Measurements from ENCODE around the gene LILRA6. TPM values are rescaled to one million over a fixed set of nuclear protein-coding genes. Genes with fewer than 3 reads are reported as not detected.
"Not testable (repeated sequence)": the region's sequence is repeated elsewhere in the genome, so short reads cannot be mapped to it uniquely, and the experiment has no call there.

LILRA6 gene
- total RNA-seq, 1 experiment from 2014 or later = not detected

DNA sequence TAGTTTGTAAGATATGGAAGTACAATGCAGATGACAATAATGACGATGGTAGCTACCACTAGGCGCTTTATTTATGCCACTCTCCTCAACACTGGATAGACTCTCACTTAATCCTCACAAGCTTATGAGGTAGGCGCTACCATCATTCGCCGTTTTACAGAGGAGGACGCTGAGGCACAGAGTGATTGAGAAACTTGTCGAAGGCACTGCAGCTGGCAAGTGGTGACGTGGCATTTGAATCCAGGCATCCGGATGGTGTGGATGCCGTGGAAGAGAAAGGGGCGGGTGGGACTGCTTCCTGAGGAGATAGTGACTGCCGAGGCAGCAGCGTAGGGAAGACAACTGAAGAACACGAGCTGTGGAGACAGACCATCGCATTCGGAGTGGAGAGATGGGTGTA, 43.2 kb downstream of the LILRA6 start:
- H3K36me3 ChIP-seq (ENCODE audit: low read depth) = peaks cover 36% of the 10 kb centered on the region
- H3F3A ChIP-seq (ENCODE audit: insufficient read depth, low read depth) = peaks cover 44% of the 10 kb centered on the region
- POLR2A ChIA-PET (ENCODE audit: unreplicated experiment) = interaction anchor here (1.2 kb wide), 1 partner anchor 10 kb away, joined by 3 read pairs; the partner anchor contains the start of gene MBOAT7
- no peak overlapping the region for H3K4me3 ChIP-seq
- peaks cover 34% of the 10 kb centered on the region for H4K20me1 ChIP-seq (ENCODE audit: insufficient read depth)
- peaks cover 37% of the 10 kb centered on the region for H3K79me2 ChIP-seq (ENCODE audit: low read depth)
- intact Hi-C loops (cut with micrococcal nuclease; ENCODE audit: unreplicated experiment) = no loop called here
- no peaks in the 10 kb centered on the region for H3K9me2 ChIP-seq (ENCODE audit: insufficient read depth)
- TF ChIP-seq EZH2 (IDR thresholded peaks at IDR 0.05; ENCODE audit: low read depth) = no peak
- TF ChIP-seq, protein P1, sequence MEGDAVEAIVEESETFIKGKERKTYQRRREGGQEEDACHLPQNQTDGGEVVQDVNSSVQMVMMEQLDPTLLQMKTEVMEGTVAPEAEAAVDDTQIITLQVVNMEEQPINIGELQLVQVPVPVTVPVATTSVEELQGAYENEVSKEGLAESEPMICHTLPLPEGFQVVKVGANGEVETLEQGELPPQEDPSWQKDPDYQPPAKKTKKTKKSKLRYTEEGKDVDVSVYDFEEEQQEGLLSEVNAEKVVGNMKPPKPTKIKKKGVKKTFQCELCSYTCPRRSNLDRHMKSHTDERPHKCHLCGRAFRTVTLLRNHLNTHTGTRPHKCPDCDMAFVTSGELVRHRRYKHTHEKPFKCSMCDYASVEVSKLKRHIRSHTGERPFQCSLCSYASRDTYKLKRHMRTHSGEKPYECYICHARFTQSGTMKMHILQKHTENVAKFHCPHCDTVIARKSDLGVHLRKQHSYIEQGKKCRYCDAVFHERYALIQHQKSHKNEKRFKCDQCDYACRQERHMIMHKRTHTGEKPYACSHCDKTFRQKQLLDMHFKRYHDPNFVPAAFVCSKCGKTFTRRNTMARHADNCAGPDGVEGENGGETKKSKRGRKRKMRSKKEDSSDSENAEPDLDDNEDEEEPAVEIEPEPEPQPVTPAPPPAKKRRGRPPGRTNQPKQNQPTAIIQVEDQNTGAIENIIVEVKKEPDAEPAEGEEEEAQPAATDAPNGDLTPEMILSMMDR (conservative IDR thresholded peaks at IDR 0.05) = no peak
- no peaks in the 10 kb centered on the region for H3K27me3 ChIP-seq (ENCODE audit: insufficient read depth, low read depth)
- BruUV-seq (replicated peaks) = no TSS peak
- DNase-seq = no peak
- H3K4me2 ChIP-seq = peak overlapping the region; percentile 94; the same call in 1 of the 2 replicates
- no peak overlapping the region for H2AFZ ChIP-seq
- no peaks in the 10 kb centered on the region for H3K9me3 ChIP-seq (ENCODE audit: insufficient read depth, low read depth)
- no peak overlapping the region for H3K27ac ChIP-seq
- CTCF ChIA-PET = interaction anchor here (0.6 kb wide), 2 partner anchors 26 to 104 kb away, joined by 4 to 5 read pairs; partner anchors contain the start of gene TMC4
- H3K4me1 ChIP-seq (replicated peaks; ENCODE audit: insufficient read depth) = peaks cover 28% of the 10 kb centered on the region

DNA sequence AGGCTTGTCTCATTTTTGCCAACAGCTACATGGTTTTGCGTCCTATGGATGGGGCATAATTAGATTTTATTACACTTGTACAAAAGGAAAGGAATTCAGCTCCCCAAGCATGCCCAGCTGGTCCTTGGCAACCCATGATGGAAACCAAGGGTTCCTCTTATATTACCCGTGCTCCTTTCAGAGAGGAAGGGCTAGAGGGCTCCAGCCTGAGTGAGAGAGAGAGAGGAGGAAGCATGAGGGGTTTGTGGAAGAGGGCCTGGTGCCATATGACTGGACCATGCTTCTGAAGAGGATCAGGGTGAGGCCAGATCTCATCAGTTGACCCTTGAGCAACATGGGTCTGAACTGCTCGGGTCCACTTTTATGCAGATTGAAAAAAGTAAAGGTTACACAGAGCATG, 45.5 kb downstream of the LILRA6 start:
- POLR2A ChIA-PET (ENCODE audit: unreplicated experiment) = no interaction called here
- H3K36me3 ChIP-seq (ENCODE audit: low read depth) = peaks cover 26% of the 10 kb centered on the region
- H3K79me2 ChIP-seq (ENCODE audit: low read depth) = peaks cover 33% of the 10 kb centered on the region
- intact Hi-C loops (cut with micrococcal nuclease; ENCODE audit: unreplicated experiment) = no loop called here
- no peak overlapping the region for H3K4me2 ChIP-seq
- H3K27me3 ChIP-seq (ENCODE audit: insufficient read depth, low read depth) = no peaks in the 10 kb centered on the region
- peaks cover 17% of the 10 kb centered on the region for H3K4me1 ChIP-seq (replicated peaks; ENCODE audit: insufficient read depth)
- peaks cover 21% of the 10 kb centered on the region for H3F3A ChIP-seq (ENCODE audit: insufficient read depth, low read depth)
- H3K9me2 ChIP-seq (ENCODE audit: insufficient read depth) = no peaks in the 10 kb centered on the region
- H3K9me3 ChIP-seq (ENCODE audit: insufficient read depth, low read depth) = no peaks in the 10 kb centered on the region
- no peak for DNase-seq
- no peak overlapping the region for H3K4me3 ChIP-seq
- BruUV-seq (replicated peaks) = no TSS peak
- no peak overlapping the region for H2AFZ ChIP-seq
- CTCF ChIA-PET = no interaction called here
- no peak overlapping the region for H3K27ac ChIP-seq
- TF ChIP-seq, protein P1 (conservative IDR thresholded peaks at IDR 0.05) = no peak
- no peak for TF ChIP-seq EZH2 (IDR thresholded peaks at IDR 0.05; ENCODE audit: low read depth)
- H4K20me1 ChIP-seq (ENCODE audit: insufficient read depth) = peaks cover 11% of the 10 kb centered on the region

DNA sequence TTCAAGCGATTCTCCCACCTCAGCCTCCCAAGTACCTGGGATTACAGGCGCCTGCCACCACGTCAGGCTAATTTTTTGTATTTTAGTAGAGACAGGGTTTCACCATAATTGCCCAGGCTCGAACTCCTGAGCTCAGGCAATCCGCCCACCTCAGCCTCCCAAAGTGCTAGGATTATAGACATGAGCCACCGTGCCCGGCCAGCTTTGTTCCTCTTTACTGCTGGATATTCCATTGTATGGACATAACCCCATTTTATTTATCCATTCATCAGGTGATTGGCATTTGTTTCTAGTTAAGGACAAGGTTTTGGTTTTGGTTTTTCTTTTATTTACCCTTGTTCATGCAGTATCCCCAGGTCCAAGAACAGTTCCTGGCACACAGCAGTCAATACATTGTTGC, 46.1 kb downstream of the LILRA6 start:
- Histone ChIP-seq H4K20me1 (ENCODE audit: insufficient read depth) (peaks cover 5% of the 10 kb centered on the region), H3K4me1 (replicated peaks; ENCODE audit: insufficient read depth) (peaks cover 14% of the 10 kb centered on the region), H3K4me2 (no peak overlapping the region), H3K27me3 (ENCODE audit: insufficient read depth, low read depth) (no peaks in the 10 kb centered on the region), H3K9me2 (ENCODE audit: insufficient read depth) (no peaks in the 10 kb centered on the region), H3F3A (ENCODE audit: insufficient read depth, low read depth) (peaks cover 15% of the 10 kb centered on the region), H3K79me2 (ENCODE audit: low read depth) (peaks cover 33% of the 10 kb centered on the region), H3K9me3 (ENCODE audit: insufficient read depth, low read depth) (no peaks in the 10 kb centered on the region), H2AFZ (no peak overlapping the region), H3K4me3 (no peak overlapping the region), H3K27ac (no peak overlapping the region), H3K36me3 (ENCODE audit: low read depth) (peaks cover 20% of the 10 kb centered on the region)
- intact Hi-C loops (cut with micrococcal nuclease; ENCODE audit: unreplicated experiment) = no loop called here
- no peak for DNase-seq
- CTCF ChIA-PET = no interaction called here
- BruUV-seq (replicated peaks) = no TSS peak
- POLR2A ChIA-PET (ENCODE audit: unreplicated experiment) = no interaction called here
- no peak for TF ChIP-seq EZH2 (IDR thresholded peaks at IDR 0.05; ENCODE audit: low read depth)

DNA sequence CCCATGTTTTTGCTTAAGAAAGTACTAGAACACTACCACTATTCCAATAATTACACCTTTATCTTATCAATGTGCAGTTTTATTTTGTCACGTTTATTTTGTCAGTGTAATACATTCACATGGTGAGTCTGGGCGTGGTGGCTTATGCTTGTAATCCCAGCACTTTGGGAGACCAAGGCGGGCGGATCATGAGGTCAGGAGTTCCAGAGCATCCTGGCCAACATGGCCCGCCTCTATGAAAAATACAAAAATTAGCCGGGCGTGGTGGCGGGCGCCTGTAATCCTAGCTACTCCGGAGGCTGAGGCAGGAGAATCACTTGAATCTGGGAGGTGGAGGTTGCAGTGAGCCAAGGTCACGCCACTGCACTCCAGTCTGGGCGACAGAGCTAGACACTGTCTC, 48.1 kb downstream of the LILRA6 start:
- H3K4me3 ChIP-seq; intact Hi-C loops (cut with micrococcal nuclease; ENCODE audit: unreplicated experiment); H3K9me2 ChIP-seq (ENCODE audit: insufficient read depth); H3F3A ChIP-seq (ENCODE audit: insufficient read depth, low read depth); BruUV-seq (replicated peaks); CTCF ChIA-PET; H2AFZ ChIP-seq; H3K9me3 ChIP-seq (ENCODE audit: insufficient read depth, low read depth); POLR2A ChIA-PET (ENCODE audit: unreplicated experiment); H3K4me2 ChIP-seq; DNase-seq; H4K20me1 ChIP-seq (ENCODE audit: insufficient read depth); H3K27ac ChIP-seq; H3K27me3 ChIP-seq (ENCODE audit: insufficient read depth, low read depth): not testable (repeated sequence)
- Histone ChIP-seq H3K36me3 (ENCODE audit: low read depth) (peaks cover 15% of the 10 kb centered on the region), H3K79me2 (ENCODE audit: low read depth) (peaks cover 25% of the 10 kb centered on the region), H3K4me1 (replicated peaks; ENCODE audit: insufficient read depth) (peaks cover 14% of the 10 kb centered on the region)
